ENCODE results near the gene DNAH1. TPM values are rescaled to one million over a fixed set of nuclear protein-coding genes. Genes with fewer than 3 reads are reported as not detected.

The DNAH1 gene
- total and polyA plus RNA-seq, 2 experiments from 2014 or later = 0.81 to 3.6 TPM

DNA sequence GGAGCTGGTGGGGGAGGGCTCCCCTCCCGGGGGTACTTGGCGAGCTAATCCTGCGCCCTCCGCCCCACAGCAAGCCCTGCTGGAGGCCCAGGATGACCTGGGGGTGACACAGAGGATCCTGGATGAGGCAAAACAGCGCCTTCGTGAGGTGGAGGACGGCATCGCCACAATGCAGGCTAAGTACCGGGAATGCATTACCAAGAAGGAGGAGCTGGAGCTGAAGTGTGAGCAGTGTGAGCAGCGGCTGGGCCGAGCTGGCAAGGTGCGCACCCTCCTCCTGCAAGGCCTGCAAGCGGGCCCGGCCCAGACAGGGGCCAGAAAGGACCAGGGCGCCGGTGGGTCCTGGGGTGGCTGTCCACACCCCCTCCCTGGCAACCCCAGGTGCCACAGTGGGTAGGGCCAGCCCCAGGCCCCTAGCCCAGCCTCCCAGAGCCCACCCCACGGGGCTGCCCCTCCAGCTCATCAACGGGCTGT is 72.3 kb downstream of the DNAH1 start:
- Histone ChIP-seq H3K4me1 (ENCODE audit: low read depth) (no peaks in the 10 kb centered on the region), H3K9me3 (ENCODE audit: low read depth) (no peaks in the 10 kb centered on the region), H3K4me3 (no peak overlapping the region), H3K27me3 (no peaks in the 10 kb centered on the region), H3K36me3 (no peaks in the 10 kb centered on the region), H3K27ac (no peak overlapping the region)
- DNase-seq (ENCODE audit: low read depth in 1 of 2, low spot score in 1 of 2) = no peak
- no peak for TF ChIP-seq CTCF (IDR thresholded peaks at IDR 0.05; ENCODE audit: low read depth, low read length)

- DNase-seq (ENCODE audit: low read depth in 1 of 2, low spot score in 1 of 2) = no peak
- no peak for TF ChIP-seq CTCF (IDR thresholded peaks at IDR 0.05; ENCODE audit: low read depth, low read length)
- no peaks in the 10 kb centered on the region for H3K9me3 ChIP-seq (ENCODE audit: low read depth)
Observed at GRCh38 chr3:52388933-52389332, 72.8 kb downstream of the DNAH1 start.

GRCh38 chr3:52391096-52391495 is 75.0 kb downstream of the DNAH1 start:
- Histone ChIP-seq H3K27ac (no peak overlapping the region), H3K4me1 (ENCODE audit: low read depth) (no peaks in the 10 kb centered on the region), H3K4me3 (no peak overlapping the region), H3K27me3 (no peaks in the 10 kb centered on the region), H3K36me3 (no peaks in the 10 kb centered on the region), H3K9me3 (ENCODE audit: low read depth) (no peaks in the 10 kb centered on the region)
- DNase-seq (ENCODE audit: low read depth in 1 of 2, low spot score in 1 of 2) = no peak
- no peak for TF ChIP-seq CTCF (IDR thresholded peaks at IDR 0.05; ENCODE audit: low read depth, low read length)

More at GRCh38 chr3:52388933-52389332, 72.8 kb downstream of the DNAH1 start:
- no peaks in the 10 kb centered on the region for H3K36me3 ChIP-seq
- H3K27me3 ChIP-seq = no peaks in the 10 kb centered on the region
- no peaks in the 10 kb centered on the region for H3K4me1 ChIP-seq (ENCODE audit: low read depth)
- H3K27ac ChIP-seq = no peak overlapping the region
- no peak overlapping the region for H3K4me3 ChIP-seq

- no peak overlapping the region for H3K4me3 ChIP-seq
- no peak overlapping the region for H3K27ac ChIP-seq
- no peak for DNase-seq (ENCODE audit: low read depth in 1 of 2, low spot score in 1 of 2)
- H3K36me3 ChIP-seq = no peaks in the 10 kb centered on the region
- no peak for TF ChIP-seq CTCF (IDR thresholded peaks at IDR 0.05; ENCODE audit: low read depth, low read length)
- no peaks in the 10 kb centered on the region for H3K4me1 ChIP-seq (ENCODE audit: low read depth)
- H3K27me3 ChIP-seq = no peaks in the 10 kb centered on the region
- no peaks in the 10 kb centered on the region for H3K9me3 ChIP-seq (ENCODE audit: low read depth)
Observed at GRCh38 chr3:52392216-52392930, 76.3 kb downstream of the DNAH1 start.

- no peak for DNase-seq (ENCODE audit: low read depth in 1 of 2, low spot score in 1 of 2)
- H3K36me3 ChIP-seq = no peaks in the 10 kb centered on the region
- H3K27me3 ChIP-seq = no peaks in the 10 kb centered on the region
- H3K4me1 ChIP-seq (ENCODE audit: low read depth) = no peaks in the 10 kb centered on the region
- no peak overlapping the region for H3K4me3 ChIP-seq
- no peak overlapping the region for H3K27ac ChIP-seq
- H3K9me3 ChIP-seq (ENCODE audit: low read depth) = no peaks in the 10 kb centered on the region
- TF ChIP-seq CTCF (IDR thresholded peaks at IDR 0.05; ENCODE audit: low read depth, low read length) = no peak
Observed at GRCh38 chr3:52393131-52393807, 77.2 kb downstream of the DNAH1 start.
